ENCODE data around the gene HMGCR.

DNA sequence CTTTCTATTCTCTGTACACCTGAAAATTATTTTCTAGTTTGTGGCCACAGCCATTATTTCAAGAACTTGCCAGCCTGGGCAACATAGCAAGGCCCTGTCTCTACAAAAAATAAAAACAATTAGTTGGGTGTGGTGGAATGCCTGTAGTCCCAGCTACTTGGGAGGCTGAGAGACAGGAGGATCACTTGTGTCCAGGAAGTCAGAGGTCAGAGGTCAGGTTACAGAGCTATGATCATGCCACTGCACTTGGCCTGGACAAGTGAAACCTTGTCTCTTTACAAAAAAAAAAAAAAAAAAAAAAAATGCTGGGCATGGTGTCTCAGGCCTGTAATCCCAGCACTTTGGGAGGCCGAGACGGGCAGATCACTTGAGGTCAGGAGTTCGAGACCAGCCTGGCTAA, 58.3 kb downstream of the HMGCR start:
- TF ChIP-seq, protein P1, sequence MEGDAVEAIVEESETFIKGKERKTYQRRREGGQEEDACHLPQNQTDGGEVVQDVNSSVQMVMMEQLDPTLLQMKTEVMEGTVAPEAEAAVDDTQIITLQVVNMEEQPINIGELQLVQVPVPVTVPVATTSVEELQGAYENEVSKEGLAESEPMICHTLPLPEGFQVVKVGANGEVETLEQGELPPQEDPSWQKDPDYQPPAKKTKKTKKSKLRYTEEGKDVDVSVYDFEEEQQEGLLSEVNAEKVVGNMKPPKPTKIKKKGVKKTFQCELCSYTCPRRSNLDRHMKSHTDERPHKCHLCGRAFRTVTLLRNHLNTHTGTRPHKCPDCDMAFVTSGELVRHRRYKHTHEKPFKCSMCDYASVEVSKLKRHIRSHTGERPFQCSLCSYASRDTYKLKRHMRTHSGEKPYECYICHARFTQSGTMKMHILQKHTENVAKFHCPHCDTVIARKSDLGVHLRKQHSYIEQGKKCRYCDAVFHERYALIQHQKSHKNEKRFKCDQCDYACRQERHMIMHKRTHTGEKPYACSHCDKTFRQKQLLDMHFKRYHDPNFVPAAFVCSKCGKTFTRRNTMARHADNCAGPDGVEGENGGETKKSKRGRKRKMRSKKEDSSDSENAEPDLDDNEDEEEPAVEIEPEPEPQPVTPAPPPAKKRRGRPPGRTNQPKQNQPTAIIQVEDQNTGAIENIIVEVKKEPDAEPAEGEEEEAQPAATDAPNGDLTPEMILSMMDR (IDR thresholded peaks at IDR 0.05): no peak
- TF ChIP-seq POLR2A (IDR thresholded peaks at IDR 0.05): no peak
